H1 (cell line): ENCODE measurements around the gene RNF41.

ENCODE experiments used
- CEBPB ChIP-seq: IDR thresholded peaks from 2 replicates; pipeline ENCODE4 v1.6.1; 2012; ENCODE audit warnings: low read depth, low read length
- EP300 ChIP-seq, 2 experiments: IDR thresholded peaks; 1 replicate in 1 of 2; 2 replicates in 1 of 2; pipeline ENCODE4 v1.6.1; 2011 to 2012; ENCODE audit warnings: low read depth in 2 of 2, low read length in 2 of 2, mild to moderate bottlenecking in 2 of 2, borderline replicate concordance in 1 of 2, inconsistent platforms in 1 of 2, moderate library complexity in 1 of 2
- EZH2 ChIP-seq: fragments of 200-600 bp; sonication (generic); IDR thresholded peaks from 2 replicates; pipeline ENCODE4 v1.7.1; 2012; ENCODE audit warnings: low read depth, mild to moderate bottlenecking, moderate library complexity, low read length, inconsistent platforms; ENCODE audit not compliant: severe bottlenecking
- GABPA ChIP-seq: IDR thresholded peaks from 2 replicates; pipeline ENCODE4 v1.6.1; 2011; ENCODE audit warnings: mild to moderate bottlenecking, low read length, moderate library complexity, borderline replicate concordance; ENCODE audit not compliant: insufficient read depth
- JUND ChIP-seq: IDR thresholded peaks from 2 replicates; pipeline ENCODE4 v1.6.1; 2011; ENCODE audit warnings: mild to moderate bottlenecking, improper control_type of control experiment, low read length
- POLR2A ChIP-seq, 2 experiments: IDR thresholded peaks; 1 replicate in 1 of 2; 2 replicates in 1 of 2; pipeline ENCODE4 v1.6.1; 2011; ENCODE audit warnings: low read depth in 2 of 2, low read length in 2 of 2, mild to moderate bottlenecking in 2 of 2; ENCODE audit errors: control extremely low read depth in 1 of 2
- SIRT6 ChIP-seq: IDR thresholded peaks from one replicate; pipeline ENCODE4 v1.7.1; 2012; ENCODE audit warnings: low read length, inconsistent platforms
- TAF1 ChIP-seq: IDR thresholded peaks from 2 replicates; pipeline ENCODE4 v1.6.1; 2011; ENCODE audit warnings: mild to moderate bottlenecking, low read depth, low read length
- TAF7 ChIP-seq: optimal IDR thresholded peaks from 2 replicates; pipeline ENCODE3; 2011; ENCODE audit warnings: low read depth, mild to moderate bottlenecking, inconsistent platforms, low read length, moderate library complexity, borderline replicate concordance
- TF ChIP-seq, protein P1 (sequence below), 3 experiments: IDR thresholded peaks; 1 replicate in 2 of 3; 2 replicates in 1 of 3; pipeline versions ENCODE4 v1.5.1 to v1.6.1; 2011; ENCODE audit warnings: low read length in 3 of 3, mild to moderate bottlenecking in 3 of 3, inconsistent platforms in 2 of 3, low read depth in 1 of 3, moderate library complexity in 1 of 3; ENCODE audit not compliant: insufficient read depth in 1 of 3; ENCODE audit errors: control extremely low read depth in 1 of 3

DNA sequence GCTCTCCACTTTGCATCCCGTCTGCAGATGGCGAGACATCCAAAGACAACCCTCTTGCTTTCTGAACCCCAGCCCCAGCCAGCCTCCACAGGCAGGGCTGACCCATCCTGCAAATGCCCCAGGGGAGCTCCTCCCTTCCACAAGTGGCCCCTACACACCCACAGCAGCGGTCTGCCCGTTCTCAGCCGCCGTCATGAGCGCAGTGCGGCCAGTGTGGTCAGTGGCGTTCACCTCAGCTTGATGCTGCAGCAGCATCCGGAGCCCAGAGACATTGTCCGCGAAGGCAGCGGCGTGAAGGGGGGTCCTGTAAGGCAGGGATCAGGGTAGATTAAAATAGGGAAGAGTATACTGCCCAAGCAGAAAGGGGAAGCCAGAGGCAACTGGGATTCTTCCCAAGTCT lies 22.8 kb upstream of the RNF41 start:
- TF ChIP-seq POLR2A (IDR thresholded peaks at IDR 0.05; ENCODE audit: control extremely low read depth in 1 of 2, low read depth in 2 of 2, low read length in 2 of 2) = no peak
- TF ChIP-seq JUND = no peak
- no peak for TF ChIP-seq EZH2
- TF ChIP-seq, protein P1, sequence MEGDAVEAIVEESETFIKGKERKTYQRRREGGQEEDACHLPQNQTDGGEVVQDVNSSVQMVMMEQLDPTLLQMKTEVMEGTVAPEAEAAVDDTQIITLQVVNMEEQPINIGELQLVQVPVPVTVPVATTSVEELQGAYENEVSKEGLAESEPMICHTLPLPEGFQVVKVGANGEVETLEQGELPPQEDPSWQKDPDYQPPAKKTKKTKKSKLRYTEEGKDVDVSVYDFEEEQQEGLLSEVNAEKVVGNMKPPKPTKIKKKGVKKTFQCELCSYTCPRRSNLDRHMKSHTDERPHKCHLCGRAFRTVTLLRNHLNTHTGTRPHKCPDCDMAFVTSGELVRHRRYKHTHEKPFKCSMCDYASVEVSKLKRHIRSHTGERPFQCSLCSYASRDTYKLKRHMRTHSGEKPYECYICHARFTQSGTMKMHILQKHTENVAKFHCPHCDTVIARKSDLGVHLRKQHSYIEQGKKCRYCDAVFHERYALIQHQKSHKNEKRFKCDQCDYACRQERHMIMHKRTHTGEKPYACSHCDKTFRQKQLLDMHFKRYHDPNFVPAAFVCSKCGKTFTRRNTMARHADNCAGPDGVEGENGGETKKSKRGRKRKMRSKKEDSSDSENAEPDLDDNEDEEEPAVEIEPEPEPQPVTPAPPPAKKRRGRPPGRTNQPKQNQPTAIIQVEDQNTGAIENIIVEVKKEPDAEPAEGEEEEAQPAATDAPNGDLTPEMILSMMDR (IDR thresholded peaks at IDR 0.05; ENCODE audit: control extremely low read depth in 1 of 3, insufficient read depth in 1 of 3, low read depth in 1 of 3, low read length in 3 of 3) = no peak
- no peak for TF ChIP-seq TAF1
- TF ChIP-seq SIRT6 = no peak
- TF ChIP-seq CEBPB = no peak
- TF ChIP-seq GABPA = no peak
- TF ChIP-seq EP300 (IDR thresholded peaks at IDR 0.05; ENCODE audit: borderline replicate concordance in 1 of 2, low read depth in 2 of 2, low read length in 2 of 2) = no peak
- no peak for TF ChIP-seq TAF7
